Activated CD4-positive, alpha-beta T cell treated with anti-CD3 and anti-CD28 coated beads for 48 hours (primary cell): ENCODE results near the gene DIP2A.

Experiments
- DNase-seq: peaks from one replicate; pipeline ENCODE4 v3.0.0-alpha.2; 2020

The DIP2A gene

DNA sequence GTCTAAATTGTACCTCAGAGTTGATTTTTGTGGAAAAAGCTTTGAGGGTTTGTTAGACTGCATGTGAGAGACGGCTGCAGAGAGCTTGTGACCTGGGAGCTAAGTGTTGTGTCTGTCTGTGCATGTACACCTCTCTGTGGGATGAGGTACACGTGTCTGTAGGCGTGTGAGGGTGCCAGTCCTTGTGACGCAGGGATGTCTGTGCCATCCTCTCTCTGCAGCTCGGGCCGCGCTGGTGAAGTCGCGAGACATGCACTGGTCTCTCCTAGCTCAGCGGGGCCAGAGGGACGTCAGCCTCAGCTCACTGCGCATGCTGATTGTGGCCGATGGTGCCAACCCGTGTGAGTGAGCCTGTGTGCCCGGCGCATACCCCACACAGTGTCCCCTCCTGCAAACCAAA, 79.6 kb downstream of the DIP2A start:
- DNase-seq = no peak

- no peak for DNase-seq
Measured at GRCh38 chr21:46538851-46539666, 80.4 kb downstream of the DIP2A start.

DNA sequence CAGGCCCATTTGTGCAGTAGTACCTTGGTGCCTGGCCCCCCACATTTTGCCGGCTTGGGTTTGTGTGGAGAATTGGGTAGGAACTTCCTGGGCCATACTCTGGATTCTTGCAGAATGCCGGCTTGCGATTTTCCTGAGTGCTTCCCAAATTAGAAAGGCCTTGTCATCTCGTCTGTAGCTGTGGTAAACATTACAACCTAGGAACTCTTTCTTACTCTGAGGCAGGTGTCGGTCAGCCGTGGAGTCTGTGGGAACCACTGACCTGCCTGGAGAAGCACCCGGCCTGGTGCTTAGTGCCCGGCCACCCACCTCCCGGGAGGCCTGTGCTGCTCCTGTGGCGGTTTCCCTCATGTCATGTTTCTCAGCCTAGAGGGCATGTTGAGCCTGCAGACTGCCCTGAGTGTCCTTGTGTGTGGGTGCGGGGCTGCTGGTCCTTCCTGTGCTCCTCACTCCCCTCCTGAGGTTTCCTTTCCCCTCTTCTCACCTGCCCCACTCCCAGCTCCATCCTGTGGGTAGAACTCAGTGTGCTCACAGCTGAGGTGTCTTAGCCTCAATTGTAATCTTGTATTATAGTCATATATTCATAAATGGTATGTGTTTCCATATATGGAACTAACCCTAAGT, 81.5 kb downstream of the DIP2A start:
- DNase-seq = no peak

- DNase-seq = no peak
Measured at GRCh38 chr21:46542588-46543124, 84.0 kb downstream of the DIP2A start.

- no peak for DNase-seq
Measured at GRCh38 chr21:46543306-46543705, 84.6 kb downstream of the DIP2A start.

DNA sequence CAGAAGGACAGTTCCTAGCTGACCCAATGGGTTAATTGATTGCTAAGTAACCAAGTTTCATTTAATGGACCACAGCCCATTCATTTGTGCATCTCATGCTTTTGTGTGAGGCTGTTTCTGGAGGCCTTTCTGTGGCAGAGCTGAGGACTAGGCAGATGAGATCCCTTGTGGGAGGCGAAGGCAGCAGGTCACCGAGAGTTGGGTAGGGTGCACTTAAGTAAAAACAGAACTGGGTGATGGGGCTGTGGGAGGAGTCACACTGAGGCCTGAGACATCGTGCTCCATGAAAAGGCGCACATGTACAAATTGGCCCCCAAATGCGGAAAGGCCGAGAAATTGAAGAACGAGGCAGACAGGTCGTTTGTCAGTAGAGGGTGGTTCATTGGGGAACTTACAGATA, 85.3 kb downstream of the DIP2A start:
- peak; percentile 35 for DNase-seq

DNA sequence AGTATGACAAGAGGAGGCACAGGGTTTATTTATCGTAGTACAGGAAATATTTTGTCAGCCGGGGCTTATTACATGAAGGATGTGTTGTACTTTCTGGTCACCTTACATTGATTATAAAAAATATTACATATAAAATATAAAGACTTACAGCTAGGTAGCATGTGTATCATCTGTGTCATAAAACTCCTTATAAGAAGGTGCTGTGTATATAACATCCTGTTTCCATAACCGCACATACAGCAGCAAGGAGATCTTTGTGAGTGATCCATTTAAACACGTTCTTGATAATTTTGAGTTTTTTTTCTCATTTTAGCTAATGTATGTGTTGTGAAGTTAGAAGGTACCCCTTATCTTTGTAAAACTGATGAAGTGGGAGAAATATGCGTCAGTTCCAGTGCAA, 86.1 kb downstream of the DIP2A start:
- no peak for DNase-seq

- DNase-seq = no peak
Measured at GRCh38 chr21:46545363-46545762, 86.7 kb downstream of the DIP2A start.

- no peak for DNase-seq
Measured at GRCh38 chr21:46545911-46546310, 87.2 kb downstream of the DIP2A start.

DNA sequence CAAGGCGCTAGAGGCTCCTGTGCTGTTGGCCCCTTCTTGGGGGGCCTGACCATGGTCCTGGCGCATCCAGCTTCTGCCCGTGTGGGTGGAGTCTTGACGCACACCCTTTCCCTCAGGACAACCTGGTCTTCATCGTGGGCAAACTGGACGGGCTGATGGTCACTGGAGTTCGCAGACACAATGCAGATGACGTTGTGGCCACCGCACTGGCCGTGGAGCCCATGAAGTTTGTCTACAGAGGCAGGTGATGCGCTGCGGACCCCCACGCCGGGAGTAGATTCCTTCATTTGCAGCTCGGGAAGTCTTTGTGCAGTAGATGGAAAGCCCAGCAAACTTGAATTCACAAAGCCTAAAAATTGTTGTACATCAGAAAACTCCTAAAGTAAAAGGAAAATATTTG, 88.1 kb downstream of the DIP2A start:
- DNase-seq = no peak

DNA sequence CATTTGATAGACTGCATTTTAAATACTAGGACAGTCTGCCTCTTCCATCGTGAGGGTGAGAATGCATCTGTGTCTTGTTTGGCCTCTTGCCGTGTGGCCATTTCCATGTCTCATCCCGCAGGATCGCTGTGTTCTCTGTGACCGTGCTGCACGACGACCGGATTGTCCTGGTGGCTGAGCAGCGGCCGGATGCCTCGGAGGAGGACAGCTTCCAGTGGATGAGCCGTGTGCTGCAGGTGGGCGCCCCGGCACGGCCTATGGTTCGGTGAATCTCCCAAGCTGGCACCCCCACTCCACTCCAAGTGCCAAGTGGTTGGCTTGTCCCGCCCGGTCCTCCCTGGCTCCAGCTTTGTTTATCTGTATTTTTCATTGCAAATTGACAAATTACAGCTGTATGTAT, 91.0 kb downstream of the DIP2A start:
- no peak for DNase-seq

DNA sequence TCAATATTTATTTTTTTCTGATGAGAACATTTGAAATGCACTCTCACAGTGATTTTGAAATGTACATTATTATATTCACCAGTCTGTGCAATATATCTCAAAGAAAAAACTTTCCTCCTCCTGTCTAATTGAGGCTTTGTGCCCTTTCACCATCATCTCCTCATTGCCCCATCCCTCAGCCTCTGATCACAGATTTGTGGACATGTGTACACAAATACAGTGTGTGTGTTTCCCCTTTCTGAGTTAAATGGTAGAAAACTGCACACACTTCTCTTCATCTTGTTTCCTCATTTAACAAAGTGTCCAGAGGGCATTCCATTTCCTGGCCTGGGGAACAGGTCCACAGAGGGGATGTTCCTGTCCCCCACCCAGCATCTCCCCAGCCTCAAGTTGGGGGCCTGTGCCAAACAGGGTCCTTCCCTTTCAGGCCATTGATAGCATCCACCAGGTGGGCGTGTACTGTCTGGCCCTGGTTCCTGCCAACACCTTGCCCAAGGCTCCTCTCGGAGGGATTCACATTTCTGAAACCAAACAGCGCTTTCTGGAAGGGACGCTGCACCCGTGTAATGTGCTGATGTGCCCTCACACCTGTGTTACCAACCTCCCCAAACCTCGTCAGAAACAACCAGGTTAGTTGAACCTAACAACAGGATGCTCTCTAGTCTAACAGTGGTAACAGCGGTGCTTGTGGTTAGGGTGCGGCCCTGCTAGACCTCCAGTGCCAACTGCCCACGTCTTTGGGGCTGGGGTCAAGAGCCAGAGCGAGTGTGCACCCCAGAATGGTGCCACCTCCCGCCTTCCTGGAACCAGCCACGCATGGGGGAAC, 91.6 kb downstream of the DIP2A start:
- no peak for DNase-seq

GRCh38 chr21:46551636-46552241, 93.0 kb downstream of the DIP2A start:
- peak; percentile 55 for DNase-seq

GRCh38 chr21:46552274-46552673, 93.6 kb downstream of the DIP2A start:
- DNase-seq = no peak

- no peak for DNase-seq
Measured at GRCh38 chr21:46552865-46553379, 94.2 kb downstream of the DIP2A start.

DNA sequence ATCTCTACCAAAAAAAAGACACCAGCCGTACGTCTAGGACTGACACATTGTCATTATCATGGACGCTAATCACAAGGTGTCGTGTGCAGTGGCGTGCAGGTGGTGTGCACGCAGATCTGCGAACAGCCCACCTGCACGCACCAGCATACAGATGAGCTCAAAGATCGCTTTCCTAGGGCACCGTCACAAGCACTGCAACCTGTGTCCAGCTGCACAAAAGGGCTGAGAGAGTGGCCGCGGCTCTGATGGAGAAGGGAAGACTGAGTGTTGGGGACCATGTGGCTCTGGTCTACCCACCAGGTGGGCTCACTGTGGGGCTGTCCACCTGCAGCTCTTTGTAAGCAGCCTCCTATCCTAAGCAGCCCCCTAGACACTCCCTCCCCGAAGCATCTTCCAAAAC, 95.3 kb downstream of the DIP2A start:
- no peak for DNase-seq

GRCh38 chr21:46554431-46555224, 95.9 kb downstream of the DIP2A start:
- no peak for DNase-seq

- DNase-seq = no peak
Measured at GRCh38 chr21:46555225-46555617, 96.5 kb downstream of the DIP2A start.

DNA sequence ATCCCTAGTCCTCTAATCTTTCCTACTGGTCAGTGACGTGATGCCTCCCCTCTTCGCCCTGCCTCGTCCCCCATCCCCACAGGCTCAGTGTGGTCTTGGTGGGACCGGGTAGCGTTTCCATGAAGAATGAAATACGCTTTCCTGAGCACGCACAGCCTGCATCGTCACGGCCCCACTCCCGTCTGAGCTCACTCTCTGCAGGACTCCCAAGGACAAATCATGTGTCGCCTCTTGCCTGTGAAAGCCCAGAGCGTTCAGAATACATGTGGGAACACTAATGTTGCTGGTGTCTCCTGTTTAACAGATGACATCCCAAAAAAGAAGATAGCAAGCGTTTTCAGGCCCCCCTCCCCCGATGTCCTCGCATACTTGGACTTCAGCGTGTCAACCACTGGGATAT, 97.0 kb downstream of the DIP2A start:
- no peak for DNase-seq

GRCh38 chr21:46556802-46557201, 98.1 kb downstream of the DIP2A start:
- DNase-seq = no peak

GRCh38 chr21:46557469-46557868, 98.8 kb downstream of the DIP2A start:
- DNase-seq = no peak

DNA sequence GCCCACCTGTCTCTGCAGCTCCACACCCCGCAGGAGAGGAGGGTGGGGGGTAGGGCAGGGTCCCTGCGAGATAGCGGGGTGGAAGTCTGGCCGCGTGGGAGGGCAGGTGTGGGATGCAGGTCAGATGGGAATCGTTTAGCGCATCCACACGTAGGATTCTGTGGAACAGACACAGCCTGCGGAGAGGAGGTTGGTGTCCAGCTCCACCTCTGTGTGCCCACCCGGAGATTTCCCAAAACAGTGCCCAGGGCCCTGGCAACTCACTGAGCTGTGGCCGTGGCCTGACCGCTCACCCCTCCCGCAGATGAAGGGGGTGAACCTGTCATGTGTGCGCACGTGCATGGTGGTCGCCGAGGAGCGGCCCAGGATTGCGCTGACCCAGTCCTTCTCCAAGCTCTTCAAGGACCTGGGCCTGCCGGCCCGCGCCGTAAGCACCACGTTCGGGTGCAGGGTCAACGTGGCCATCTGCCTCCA, 99.3 kb downstream of the DIP2A start:
- DNase-seq = no peak
